GM18870 (cell line): Measurements from ENCODE around the gene STXBP5.
"Not testable (repeated sequence)": the region's sequence is repeated elsewhere in the genome, so short reads cannot be mapped to it uniquely, and the experiment has no call there.

ENCODE experiments used
- ATAC-seq: cut with Tn5 transposase; IDR thresholded peaks from one replicate; pipeline ENCODE4 v1.9.1; 2021; ENCODE audit warnings: moderate library complexity; ENCODE audit not compliant: unreplicated experiment

STXBP5 gene

DNA sequence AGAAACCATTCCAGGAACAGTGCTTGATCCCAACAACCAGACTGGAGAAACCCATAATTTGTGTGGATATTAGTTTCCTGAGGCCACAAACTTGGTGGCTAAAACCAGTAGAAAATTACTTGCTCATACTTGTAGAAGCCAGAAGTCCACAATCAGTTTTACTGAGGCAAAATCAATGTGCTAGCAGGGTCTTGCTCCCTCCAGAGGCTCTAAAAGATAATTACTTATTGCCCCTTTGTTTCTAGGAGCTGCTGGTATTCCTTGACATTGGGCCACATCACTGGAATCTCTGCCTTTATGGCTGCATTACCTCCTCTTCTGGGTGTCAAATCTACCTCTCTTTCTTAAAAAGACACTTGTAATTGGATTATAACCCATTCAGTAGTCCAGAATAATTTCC lies 162.1 kb downstream of the STXBP5 start:
- ATAC-seq = no peak

DNA sequence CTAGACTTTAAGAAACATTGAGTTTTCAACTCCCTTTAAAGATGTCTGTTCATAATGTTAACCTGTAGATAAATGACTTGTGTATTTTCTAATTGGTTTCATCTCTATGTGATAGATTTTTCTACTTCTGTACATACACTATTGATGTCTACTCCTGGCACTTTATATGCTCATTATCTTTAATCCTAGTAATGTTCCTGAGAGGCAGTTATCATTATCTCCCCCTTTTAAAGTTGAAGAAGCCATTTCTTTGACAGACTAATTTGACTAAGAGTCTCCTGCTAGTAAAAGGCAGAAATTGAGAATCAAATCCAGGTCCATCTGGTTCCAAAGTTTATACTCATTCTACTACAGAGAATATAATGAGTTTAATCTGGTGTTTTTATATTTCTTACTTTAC lies 167.1 kb downstream of the STXBP5 start:
- no peak for ATAC-seq

DNA sequence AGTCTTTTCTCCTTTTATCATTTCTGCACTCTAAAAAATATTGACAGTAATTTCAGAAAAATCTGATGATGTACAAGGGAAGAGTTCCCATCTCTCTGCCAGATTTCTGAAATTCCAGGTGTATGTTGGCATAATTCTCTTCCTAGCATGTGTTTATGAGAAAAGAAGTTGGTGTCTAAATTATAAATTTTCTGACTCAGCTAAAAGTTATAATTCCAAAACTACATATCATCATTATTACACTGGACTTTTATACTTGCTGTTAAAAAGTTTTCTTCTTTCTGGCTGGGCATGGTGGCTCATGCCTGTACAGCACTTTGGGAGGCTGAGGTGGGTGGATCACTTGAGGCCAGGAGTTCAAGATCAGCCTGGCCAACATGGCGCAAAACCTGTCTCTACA lies 168.6 kb downstream of the STXBP5 start:
- no peak for ATAC-seq

DNA sequence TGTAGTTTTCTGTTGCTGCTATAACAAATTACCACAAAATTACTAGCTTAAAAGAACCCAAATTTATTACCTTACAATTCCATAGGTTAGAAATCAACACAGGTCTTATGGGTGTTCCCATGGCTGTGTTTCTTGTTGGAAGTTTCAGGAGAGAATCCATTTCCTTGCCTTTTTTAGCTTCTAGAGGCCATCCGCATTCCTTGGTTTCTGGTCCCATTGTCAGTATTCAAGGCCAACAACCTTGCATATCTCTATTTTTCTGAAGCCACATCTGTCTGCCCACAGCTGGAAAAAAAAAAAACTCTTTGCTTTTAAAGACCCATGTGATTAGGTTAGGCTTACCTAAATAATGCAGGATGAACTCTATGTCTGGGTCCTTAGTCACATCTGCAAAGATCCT lies 174.6 kb downstream of the STXBP5 start:
- no peak for ATAC-seq

DNA sequence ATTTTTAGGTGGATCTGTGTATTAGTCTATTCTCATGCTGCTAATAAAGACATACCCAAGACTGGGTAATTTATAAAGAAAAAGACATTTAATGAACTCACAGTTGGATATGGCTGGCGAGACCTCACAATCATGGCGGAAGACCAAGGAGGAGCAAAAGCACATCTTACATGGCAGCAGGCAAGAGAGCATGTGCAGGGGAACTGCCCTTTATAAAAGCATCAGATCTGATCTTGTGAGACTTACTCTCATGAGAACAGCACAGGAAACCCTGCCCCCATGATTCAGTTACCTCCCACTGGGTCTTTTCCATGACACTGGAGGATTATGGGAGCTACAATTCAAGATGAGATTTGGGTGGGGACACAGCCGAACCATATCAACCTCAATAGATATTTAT lies 176.6 kb downstream of the STXBP5 start:
- ATAC-seq = not testable (repeated sequence)

DNA sequence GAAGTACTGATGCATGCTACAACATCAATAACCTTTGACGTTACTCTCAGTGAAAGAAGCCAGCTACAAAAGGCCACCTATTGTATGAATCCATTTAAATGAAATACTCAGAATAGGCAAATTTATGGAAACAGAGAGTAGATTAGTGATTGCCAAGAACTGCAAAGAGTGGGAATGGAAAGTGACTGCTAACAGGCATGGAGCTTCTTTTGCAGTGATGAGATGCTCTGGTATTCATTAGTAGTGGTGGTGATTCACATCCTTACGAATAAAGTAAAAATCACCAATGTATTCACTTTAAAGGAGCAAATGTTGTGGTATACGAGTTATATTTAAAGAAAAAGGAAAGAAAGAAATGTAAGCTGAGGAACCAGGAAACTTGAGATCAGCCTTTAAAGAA lies 177.5 kb downstream of the STXBP5 start:
- ATAC-seq = no peak

DNA sequence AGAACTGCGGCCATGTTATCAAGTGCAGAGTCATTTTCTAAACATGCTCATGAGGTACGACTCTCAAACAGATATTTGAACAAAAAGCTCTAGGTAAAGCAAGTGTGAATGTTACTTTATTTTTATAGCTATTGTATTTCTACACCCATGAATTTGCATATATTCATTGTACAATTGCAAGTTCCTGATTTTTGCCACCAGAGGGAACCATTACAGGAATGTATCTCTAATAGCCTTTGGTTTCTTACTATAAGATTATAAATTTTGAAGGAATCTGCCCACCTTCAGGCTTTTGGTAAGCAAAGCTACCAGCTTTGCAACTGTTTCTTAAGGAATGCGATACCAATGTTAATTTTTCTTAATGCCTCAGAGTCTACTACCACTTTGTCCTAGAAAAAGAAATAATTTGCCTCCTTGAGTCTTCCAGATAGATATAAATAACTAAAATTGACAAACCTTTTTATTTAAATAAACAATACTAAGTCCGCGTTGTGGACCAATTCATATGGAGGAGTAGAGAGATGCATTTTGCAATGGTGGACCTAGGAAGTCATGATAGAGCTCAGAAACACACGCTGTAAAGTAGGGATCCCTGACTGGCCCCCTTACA lies 178.8 kb downstream of the STXBP5 start:
- no peak for ATAC-seq

DNA sequence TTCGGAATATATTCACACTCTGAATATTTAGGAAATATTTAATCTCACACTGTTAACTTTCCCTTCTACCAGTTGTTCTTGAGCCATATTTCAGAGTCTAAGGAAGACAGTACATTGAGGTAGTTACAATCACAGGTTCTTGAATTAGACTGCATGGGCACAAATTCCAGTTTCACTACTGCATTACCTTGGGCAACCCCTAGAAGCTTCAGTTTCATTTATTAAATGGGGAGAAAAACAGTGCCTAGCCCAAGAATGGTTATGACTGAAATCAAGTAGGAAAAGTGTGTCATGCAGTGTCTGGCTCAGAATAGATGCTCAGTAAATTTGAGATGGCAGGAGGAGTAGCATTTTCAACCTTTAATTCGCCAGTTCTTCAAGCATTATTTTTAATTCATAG lies 179.8 kb downstream of the STXBP5 start:
- peak; percentile 59 for ATAC-seq

DNA sequence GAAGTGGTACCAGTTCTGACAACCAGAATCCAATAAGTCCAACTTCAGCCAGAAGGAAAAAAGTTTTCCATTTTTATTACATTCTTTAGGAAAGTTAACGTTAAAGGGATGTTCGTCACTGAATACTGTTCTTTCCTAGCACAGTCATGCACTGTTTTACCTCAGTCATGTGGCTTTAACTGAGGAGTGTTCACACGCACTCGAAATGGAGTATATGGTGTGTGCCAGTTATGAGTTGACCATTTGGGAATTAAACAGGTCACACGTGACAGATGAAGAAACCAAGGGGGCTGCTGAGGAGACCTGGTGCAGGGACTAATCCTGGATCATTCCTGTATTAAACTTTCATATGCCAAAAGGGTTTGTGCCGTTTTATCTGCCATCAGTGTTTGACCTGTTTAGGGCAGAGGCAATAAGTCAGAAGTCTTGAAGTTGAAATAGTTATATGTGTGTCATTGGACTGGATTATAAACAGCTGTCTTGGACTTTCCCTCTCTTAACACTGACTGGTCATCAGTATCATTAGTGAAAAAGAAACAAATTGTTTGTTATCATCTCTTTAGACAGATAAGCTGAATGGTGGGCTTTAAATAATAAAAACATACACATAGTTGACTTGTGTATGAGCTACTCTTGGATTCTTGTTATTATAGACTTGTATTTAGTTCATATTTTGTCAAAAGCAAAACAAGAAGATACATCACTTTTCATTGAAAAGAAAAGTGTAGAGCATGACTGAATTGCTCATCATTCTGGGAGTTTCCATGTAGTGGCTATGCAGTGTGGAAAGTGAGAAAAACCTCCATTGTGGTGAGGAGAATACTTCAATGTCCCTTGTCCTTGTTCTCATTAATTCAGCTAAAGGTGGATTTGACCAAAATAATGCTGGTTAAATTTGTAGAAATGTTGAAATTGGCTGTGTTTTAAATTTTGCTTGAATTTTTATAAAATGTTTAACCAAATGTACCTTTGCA lies 180.8 kb downstream of the STXBP5 start:
- ATAC-seq = peak; percentile 68

DNA sequence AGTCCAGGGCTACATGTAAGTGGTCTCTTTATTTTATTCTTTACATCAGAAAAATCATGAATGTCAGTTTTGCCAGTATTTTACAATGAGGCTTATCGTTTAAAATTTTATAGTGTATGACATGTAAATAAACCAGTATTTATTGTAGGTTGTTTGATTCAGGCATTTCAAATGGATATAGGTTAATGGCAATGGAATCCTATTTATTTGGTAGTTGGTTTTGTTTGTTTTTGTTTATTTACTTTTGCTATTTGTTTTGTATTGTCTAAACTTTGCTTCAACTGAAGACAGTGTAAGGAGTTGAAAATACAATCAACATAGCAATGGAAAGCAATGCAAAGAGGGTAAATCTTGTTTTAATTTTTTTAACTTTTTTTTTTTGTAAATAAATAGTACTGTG lies 185.2 kb downstream of the STXBP5 start:
- ATAC-seq = no peak

DNA sequence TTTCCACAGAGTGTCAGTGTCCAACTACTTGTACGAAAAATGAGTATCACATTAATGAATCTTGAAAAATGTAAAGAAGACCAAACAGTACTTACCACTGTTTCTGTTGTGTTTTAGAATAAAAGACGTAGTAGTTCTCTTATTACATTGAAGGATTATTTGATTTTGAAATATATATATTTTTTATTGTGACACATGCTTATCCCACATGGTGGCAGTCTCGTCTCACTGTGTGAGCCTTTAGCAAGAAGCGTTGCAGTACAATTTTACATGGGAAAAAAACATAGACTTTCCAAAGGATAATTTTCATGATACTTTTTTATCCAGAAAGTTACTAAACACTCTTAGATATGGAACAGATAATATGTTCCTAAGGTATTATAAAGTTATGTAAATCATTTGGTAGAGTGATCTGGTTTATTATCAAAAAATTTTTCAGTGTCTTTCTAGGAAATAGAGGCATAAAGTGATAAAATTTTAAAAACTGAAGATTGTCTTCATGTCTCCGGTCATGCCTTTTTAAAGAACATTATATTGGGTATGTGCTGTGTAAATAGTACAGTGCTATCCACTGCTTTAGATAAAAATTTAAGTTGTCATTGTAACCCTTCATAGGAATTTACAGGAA lies 186.8 kb downstream of the STXBP5 start:
- no peak for ATAC-seq

DNA sequence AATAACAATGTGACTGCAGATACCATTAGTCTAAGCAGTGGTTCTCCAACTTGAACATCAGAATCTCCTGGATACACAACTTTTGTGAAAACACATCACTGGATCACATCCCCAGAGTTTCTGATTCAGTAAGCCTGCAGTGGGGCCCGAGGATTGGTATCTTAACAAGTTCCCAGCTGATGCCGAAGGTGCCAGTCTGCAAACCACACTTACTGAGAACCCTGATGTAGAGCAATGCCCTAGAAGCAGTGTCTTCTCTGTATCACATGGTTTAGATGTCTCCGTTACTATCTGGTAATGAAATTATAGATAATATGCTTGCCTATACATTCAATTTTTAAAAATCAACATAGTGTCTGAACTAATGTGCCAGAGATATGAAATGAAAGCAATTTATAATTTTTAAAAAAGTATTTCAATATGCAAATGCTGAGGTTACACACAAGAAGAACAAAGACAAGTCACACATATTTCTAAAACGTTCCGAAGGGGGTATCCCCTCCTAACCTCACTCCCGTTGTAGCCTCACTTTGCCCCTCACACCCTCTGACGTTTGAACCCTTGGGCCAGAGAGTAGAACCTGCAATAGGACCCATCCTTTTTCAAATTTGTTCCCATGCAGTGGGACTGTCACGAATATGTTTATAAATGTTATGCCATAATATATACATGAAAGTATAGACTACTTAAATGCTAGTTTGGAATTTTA lies 188.9 kb downstream of the STXBP5 start:
- no peak for ATAC-seq

DNA sequence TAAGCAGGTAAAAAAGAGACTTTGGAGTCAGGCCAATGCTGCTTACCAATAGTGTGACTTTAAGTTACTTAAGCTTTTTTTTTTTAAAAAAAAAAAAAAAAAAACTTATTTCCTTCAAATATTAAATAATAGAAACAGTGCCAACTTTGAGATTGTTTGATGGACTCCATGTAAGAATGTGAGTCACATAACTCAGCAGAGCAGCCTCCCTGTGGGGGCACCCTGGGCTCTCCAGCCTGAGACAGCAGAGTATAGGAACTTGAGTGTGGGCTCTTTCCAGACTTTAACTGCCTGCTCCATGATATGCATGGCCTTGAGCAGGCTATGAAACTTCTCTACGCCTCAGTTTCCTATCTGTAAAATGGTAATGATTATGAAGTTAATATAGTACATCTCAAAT lies 190.9 kb downstream of the STXBP5 start:
- no peak for ATAC-seq

DNA sequence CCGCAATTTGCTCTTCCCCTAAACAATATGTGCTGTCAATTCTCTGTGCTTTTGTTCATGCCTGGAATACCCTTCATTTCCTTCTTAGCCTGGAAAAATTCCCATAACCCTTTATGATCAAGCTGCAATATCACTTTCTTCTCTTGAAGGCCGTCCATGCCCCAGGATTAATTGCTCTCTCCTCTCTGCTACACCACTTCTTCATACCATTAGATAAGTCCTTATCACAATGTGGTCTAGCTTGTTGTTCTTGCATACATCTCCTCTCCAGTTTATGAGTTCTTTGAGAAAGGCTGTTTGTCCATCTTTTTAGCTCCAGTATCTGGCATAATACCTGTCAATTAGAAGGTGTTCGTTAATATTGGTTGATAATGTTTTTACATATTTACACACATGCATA lies 193.1 kb downstream of the STXBP5 start:
- ATAC-seq = no peak

DNA sequence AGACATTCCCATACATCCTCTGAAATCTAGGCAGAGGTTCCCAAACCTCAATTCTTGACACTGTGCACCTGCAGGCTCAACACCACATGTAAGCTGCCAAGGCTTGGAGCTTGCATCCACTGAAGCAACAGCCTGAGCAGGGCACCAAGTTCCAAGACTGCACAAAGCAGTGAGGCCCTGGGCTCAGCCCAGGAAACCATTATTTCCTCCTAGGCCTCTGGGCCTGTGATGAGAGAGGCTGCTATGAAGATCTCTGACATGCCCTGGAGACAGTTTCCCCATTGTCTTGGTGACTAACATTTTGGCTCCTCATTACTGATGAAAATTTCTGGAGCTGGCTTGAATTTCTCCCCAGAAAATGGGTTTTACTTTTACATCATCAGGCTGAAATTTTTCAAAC lies 196.8 kb downstream of the STXBP5 start:
- no peak for ATAC-seq

DNA sequence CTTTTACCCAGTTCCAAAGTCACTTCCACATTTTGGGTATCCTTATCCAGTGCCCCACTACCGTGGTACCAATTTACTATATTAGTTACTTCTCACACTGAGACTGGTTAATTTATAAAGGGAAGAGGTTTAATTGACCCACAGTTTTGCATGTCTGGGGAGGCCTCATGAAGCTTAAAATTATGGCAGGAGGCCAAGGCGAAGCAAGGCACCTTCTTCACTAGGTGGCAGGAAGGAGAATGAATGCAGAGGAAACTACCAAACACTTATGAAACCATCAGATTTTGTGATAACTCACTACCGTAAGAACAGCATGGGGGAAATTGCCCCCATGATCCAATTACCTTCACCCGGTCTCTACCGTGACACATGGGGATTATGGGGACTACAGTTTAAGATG lies 197.6 kb downstream of the STXBP5 start:
- no peak for ATAC-seq

DNA sequence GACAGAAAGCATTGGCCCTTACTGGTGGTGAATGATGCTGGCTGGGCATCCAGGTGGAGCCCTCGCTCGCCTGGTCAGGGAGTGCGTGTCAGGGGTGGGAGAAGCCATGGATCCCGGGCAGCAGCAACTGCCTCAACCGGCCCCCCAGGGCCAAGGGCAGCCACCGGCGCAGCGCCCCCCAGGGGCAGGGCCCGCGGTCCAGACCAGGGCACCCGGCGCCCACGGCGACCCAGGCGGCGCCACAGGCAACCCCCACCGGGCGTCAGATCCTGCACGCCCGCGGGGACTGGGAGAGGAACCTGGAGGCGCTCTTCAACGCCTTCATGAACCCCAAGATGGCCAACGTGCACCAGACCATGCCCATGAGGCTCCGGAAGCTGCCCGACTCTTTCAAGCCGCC lies 202.6 kb downstream of the STXBP5 start:
- ATAC-seq = no peak

DNA sequence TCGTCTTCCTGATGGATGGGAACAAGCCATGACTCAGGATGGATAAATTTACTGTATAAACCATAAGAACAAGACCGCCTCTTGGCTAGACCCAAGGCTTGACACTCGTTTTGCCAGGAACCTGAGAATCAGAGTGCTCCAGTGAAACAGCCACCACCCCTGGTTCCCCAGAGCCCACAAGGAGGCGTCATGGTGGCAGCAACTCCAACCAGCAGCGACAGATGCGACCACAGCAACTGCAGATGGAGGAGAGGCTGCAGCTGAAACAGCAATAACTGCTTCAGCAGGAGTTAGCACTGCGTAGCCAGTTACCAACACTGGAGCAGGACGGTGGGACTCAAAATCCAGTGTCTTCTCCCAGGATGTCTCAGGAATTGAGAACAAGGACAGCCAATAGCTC lies 203.4 kb downstream of the STXBP5 start:
- ATAC-seq = no peak

DNA sequence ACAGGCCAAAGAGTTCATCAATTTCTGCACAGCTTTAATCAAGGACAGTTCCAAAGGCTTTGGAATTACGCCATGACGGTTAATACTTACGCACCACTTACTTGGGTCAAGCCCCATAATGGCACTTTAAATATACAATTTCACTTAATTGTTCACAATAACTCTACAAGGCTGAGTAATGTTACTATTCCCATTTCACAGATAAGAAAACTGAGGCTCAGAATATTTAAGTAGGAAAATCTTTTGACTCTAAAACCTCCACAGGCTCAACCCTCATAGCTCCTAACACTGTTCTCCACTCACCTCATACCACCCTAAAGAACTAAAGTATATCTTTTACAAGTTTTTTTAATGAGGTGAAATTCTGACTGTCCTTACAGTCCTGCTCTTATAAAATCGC lies 212.4 kb downstream of the STXBP5 start:
- ATAC-seq = no peak

DNA sequence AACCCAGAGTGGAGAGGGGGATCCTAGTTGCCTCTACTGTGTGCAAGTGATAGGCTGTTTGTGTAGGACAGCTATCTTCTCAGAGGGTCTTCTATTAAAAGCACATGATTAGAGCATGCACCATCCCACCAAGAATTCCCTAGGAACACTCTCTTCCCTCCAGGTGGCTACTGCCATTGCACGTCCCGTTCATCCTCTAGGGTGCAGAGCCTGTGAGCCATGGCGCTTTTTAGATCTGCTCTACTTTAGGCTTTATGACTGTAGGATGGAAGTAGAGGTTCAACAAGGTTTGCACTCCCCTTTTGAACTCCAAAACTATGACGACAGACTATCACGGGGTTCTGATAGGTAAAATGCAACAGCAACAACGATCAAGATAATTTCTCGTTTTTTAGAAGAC lies 213.7 kb downstream of the STXBP5 start:
- no peak for ATAC-seq

DNA sequence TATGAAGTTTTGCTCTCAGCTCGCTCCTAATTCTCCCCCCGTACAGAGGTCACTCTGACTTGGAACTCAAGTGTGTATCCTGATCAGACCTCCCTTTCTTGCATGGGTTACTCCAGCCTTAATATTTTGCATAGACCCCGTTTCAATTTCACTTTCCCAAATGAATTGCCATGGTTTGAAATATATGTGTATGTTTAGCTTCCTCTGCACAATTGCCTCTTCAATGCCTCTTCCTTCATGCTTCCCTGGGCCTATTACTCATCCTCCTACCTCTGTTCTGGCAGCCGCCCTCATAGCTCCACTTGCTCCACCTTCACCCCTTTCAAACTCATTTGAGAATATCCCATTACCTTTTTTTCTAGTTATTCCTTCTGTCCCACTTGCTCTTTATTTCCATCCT lies 214.3 kb downstream of the STXBP5 start:
- peak; percentile 87 for ATAC-seq
